ENCODE measurements around the gene ATRAID. TPM values are rescaled to one million over a fixed set of nuclear protein-coding genes. Genes with fewer than 3 reads are reported as not detected.

The ATRAID gene
- total and polyA plus RNA-seq, 2 of the 8 experiments (the other 6 are each of a cell fraction or from before 2014, with no cell fraction given) = 109 to 280 TPM

DNA sequence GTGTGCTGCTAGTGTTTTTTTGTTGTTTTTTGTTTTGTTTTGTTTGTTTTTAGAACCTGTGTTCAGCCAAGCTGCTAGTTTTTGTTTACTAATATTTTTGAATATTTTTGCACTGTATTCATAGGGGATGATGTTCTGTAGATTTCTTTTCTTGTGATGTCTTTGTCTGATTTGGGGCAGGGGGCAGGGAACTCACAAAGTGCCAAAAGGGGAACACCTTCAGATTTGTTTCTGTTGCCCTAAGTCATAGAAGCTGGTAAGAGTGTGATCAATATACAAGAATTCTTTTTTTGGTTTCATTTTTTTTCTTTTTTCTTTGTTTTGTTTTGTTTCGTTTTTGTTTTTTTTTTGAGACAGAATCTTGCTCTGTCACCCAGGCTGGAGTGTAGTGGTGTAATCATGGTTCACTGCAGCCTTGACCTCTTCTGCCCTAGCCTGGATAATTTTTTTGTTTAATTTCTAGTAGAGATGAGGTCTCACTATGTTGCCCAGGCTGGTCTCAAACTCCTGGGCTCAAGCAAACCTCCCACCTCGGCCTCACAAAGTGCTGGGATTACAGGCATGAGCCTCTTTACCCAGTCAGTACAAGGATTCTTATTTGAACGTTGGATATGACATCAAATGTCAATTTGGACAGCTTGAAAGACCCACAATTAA, 32.4 kb upstream of the ATRAID start:
- H3K18ac ChIP-seq (ENCODE audit: extremely low read depth, low read length) = no peak overlapping the region
- no peaks in the 10 kb centered on the region for H3K36me3 ChIP-seq (ENCODE audit: control insufficient read depth in 2 of 4, insufficient read depth in 4 of 4, low read length in 3 of 4)
- H3K56ac ChIP-seq (replicated peaks; ENCODE audit: insufficient read length, low read depth, low read length) = no peak overlapping the region
- no peaks in the 10 kb centered on the region for H3K79me2 ChIP-seq (ENCODE audit: control insufficient read depth in 1 of 2, insufficient read depth in 2 of 2, low read length in 2 of 2)
- no peaks in the 10 kb centered on the region for H3K27me3 ChIP-seq (replicated peaks in 1 of 4; ENCODE audit: control insufficient read depth in 3 of 4, extremely low read depth in 1 of 4, insufficient read depth in 3 of 4, low read length in 3 of 4)
- no peak overlapping the region for H3K14ac ChIP-seq (ENCODE audit: insufficient read length)
- no peak overlapping the region for H4K91ac ChIP-seq (replicated peaks; ENCODE audit: insufficient read length, low read length)
- POLR2A ChIA-PET (ENCODE audit: partially characterized antibody) = no interaction called here
- DNase-seq (ENCODE audit: low read depth in 1 of 2, low spot score in 2 of 2) (no peak), FAIRE-seq (no peak)
- H3K79me1 ChIP-seq (ENCODE audit: low read depth, low read length) = no peaks in the 10 kb centered on the region
- 83% methylated on average over 3 of the region's 3 CpGs; no CpG with 5 or more reads in 1 of the 2 experiments for WGBS, 2 experiments (ENCODE audit: extremely low coverage in 1 of 2, insufficient coverage in 1 of 2, insufficient read length in 1 of 2, insufficient replicate concordance in 2 of 2, low coverage in 1 of 2, low lambda C conversion rate in 2 of 2, missing lambda C conversion rate in 1 of 2)
- no peak overlapping the region for H3K4ac ChIP-seq (replicated peaks; ENCODE audit: insufficient read length, low read depth, low read length)
- H4K20me1 ChIP-seq (replicated peaks in 1 of 2; ENCODE audit: control insufficient read depth in 1 of 2, insufficient read depth in 2 of 2, low read length in 2 of 2) = no peaks in the 10 kb centered on the region
- no peak overlapping the region for H2AK5ac ChIP-seq (ENCODE audit: low read depth, low read length)
- TF ChIP-seq SIRT6 (IDR thresholded peaks at IDR 0.05; ENCODE audit: low read length) = no peak
- TF ChIP-seq SP2 (IDR thresholded peaks at IDR 0.05; ENCODE audit: low read length) = no peak
- TF ChIP-seq TBP (IDR thresholded peaks at IDR 0.05; ENCODE audit: low read depth, low read length) = no peak
- TF ChIP-seq EZH2 (IDR thresholded peaks at IDR 0.05; ENCODE audit: low read depth, low read length, severe bottlenecking) = no peak
- TF ChIP-seq, protein P1, sequence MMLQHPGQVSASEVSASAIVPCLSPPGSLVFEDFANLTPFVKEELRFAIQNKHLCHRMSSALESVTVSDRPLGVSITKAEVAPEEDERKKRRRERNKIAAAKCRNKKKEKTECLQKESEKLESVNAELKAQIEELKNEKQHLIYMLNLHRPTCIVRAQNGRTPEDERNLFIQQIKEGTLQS (IDR thresholded peaks at IDR 0.05; ENCODE audit: insufficient read depth, low read depth, low read length) = no peak
- H3K23ac ChIP-seq (ENCODE audit: insufficient read length) = no peak overlapping the region
- H2BK15ac ChIP-seq (ENCODE audit: low read length) = no peak overlapping the region
- H2BK20ac ChIP-seq (ENCODE audit: low read length) = no peak overlapping the region
- no peaks in the 10 kb centered on the region for H3K9me3 ChIP-seq (ENCODE audit: insufficient read depth in 2 of 2, low read depth in 1 of 2, low read length in 1 of 2)
- no peak overlapping the region for H4K5ac ChIP-seq (ENCODE audit: insufficient read length, low read depth, low read length)
- H3K4me3 ChIP-seq (ENCODE audit: extremely low read depth in 1 of 4, insufficient read depth in 2 of 4, low read depth in 3 of 4, low read length in 4 of 4) = no peak overlapping the region
- no peak overlapping the region for H2AFZ ChIP-seq (ENCODE audit: low read length)
- H3K23me2 ChIP-seq (ENCODE audit: low read depth, low read length) = no peaks in the 10 kb centered on the region
- CTCF ChIA-PET (ENCODE audit: partially characterized antibody) = interaction anchor here (4.5 kb wide), 1 partner anchor 8 kb away, joined by 33 read pairs; no protein-coding TSS in a partner anchor
- no peak overlapping the region for H3K27ac ChIP-seq (ENCODE audit: low read depth, low read length)
- no peak overlapping the region for H3K9ac ChIP-seq (replicated peaks in 1 of 4; ENCODE audit: extremely low read depth in 1 of 4, low read depth in 3 of 4, low read length in 3 of 4)
- H4K8ac ChIP-seq (ENCODE audit: extremely low read depth, insufficient read depth, low read length) = no peak overlapping the region
- no peak overlapping the region for H2BK120ac ChIP-seq (replicated peaks; ENCODE audit: low read depth, low read length)
- no peaks in the 10 kb centered on the region for H3K4me1 ChIP-seq (replicated peaks in 1 of 4; ENCODE audit: control insufficient read depth in 3 of 4, insufficient read depth in 4 of 4, low read length in 3 of 4)
- no peak overlapping the region for H2BK5ac ChIP-seq (ENCODE audit: low read depth, low read length)
- H3K4me2 ChIP-seq (ENCODE audit: insufficient read depth in 1 of 2, low read depth in 2 of 2, low read length in 2 of 2) = no peak overlapping the region
- no peak overlapping the region for H2BK12ac ChIP-seq (ENCODE audit: low read depth, low read length)

Data from H1 (cell line).